ENCODE data around the gene PLPPR3. TPM values are rescaled to one million over a fixed set of nuclear protein-coding genes. Genes with fewer than 3 reads are reported as not detected.
A peak's percentile ranks its signal among the peaks of the same experiment; 100 is the strongest.

Gene PLPPR3
- total RNA-seq, 1 experiment from 2014 or later = not detected

DNA sequence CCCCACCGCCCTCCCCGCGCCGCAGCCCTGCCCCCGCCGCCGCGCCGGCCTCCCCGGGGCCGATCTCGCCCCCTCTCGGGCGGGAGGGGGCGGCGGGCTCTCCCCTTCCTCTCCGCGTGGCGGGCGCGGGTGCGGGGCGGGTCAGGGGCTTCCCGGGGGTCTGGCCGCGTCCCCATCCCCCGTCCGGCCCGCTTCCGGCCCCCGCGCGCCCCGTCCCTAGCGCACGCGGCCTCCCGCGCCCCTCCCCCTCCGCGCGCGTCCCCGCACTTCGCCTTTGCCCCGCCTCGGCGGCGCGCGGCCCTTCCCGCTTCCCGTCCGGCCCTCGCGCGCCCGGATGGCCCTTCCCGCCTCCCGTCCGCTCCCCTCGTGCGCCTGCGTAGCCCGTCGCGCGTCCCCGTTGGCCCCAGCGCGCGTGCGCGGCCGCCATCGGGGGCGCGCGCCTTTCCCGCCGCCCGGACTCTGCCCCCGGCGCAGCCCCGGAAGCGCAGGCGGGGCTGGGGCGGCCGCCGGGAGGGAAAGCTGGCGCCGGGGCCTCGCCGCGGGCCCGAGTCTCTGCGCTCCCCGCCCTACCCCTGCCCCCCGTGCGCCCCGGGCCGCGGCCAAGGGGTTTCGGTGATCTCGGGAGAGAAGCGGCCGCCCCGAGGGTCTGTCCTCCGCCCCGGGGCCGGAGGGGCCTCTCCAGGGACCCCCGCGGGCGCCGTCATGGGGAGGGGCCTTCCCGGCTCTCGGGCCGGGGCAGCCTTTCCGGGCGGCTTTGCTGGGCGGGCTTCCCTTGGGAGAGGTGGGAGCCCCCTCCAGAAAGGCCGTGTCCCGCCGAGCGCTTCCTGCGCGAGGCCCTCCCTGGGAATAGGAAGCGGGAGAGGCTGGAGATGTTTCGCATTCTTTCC lies 24.0 kb downstream of the PLPPR3 start:
- Mint-ChIP-seq H3K36me3 (ENCODE audit: insufficient read depth, unreplicated experiment) (peaks cover 58% of the 10 kb centered on the region), H3K4me3 (ENCODE audit: low read depth, unreplicated experiment) (peak overlapping the region; percentile 77), H3K4me1 (ENCODE audit: low read depth, unreplicated experiment) (peaks cover 10% of the 10 kb centered on the region), H3K27me3 (ENCODE audit: unreplicated experiment) (no peaks in the 10 kb centered on the region), H3K9me3 (ENCODE audit: low read depth, unreplicated experiment) (no peaks in the 10 kb centered on the region), H3K27ac (ENCODE audit: unreplicated experiment) (peak overlapping the region; percentile 73)
- intact Hi-C loops (cut with micrococcal nuclease; ENCODE audit: unreplicated experiment) = no loop called here
- TF ChIP-seq, protein P1, sequence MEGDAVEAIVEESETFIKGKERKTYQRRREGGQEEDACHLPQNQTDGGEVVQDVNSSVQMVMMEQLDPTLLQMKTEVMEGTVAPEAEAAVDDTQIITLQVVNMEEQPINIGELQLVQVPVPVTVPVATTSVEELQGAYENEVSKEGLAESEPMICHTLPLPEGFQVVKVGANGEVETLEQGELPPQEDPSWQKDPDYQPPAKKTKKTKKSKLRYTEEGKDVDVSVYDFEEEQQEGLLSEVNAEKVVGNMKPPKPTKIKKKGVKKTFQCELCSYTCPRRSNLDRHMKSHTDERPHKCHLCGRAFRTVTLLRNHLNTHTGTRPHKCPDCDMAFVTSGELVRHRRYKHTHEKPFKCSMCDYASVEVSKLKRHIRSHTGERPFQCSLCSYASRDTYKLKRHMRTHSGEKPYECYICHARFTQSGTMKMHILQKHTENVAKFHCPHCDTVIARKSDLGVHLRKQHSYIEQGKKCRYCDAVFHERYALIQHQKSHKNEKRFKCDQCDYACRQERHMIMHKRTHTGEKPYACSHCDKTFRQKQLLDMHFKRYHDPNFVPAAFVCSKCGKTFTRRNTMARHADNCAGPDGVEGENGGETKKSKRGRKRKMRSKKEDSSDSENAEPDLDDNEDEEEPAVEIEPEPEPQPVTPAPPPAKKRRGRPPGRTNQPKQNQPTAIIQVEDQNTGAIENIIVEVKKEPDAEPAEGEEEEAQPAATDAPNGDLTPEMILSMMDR (IDR thresholded peaks at IDR 0.05; ENCODE audit: unreplicated experiment) = no peak
- no TSS peak for BruUV-seq (replicated peaks)
- DNase-seq = peak; percentile 90
- CTCF ChIA-PET = no interaction called here

- H3K4me1 Mint-ChIP-seq (ENCODE audit: low read depth, unreplicated experiment) = peaks cover 10% of the 10 kb centered on the region
- no TSS peak for BruUV-seq (replicated peaks)
- CTCF ChIA-PET = interaction anchor here (0.6 kb wide), 1 partner anchor 981 kb away, joined by 3 read pairs; no protein-coding TSS in a partner anchor
- no peaks in the 10 kb centered on the region for H3K27me3 Mint-ChIP-seq (ENCODE audit: unreplicated experiment)
- peaks cover 53% of the 10 kb centered on the region for H3K36me3 Mint-ChIP-seq (ENCODE audit: insufficient read depth, unreplicated experiment)
- no peaks in the 10 kb centered on the region for H3K9me3 Mint-ChIP-seq (ENCODE audit: low read depth, unreplicated experiment)
- TF ChIP-seq, protein P1 (IDR thresholded peaks at IDR 0.05; ENCODE audit: unreplicated experiment) = no peak
- H3K4me3 Mint-ChIP-seq (ENCODE audit: low read depth, unreplicated experiment) = peak within 1 kb of the TSS; percentile 77
- H3K27ac Mint-ChIP-seq (ENCODE audit: unreplicated experiment) = peak within 1 kb of the TSS; percentile 94
- peak; percentile 96 for DNase-seq
- intact Hi-C loops (cut with micrococcal nuclease; ENCODE audit: unreplicated experiment) = no loop called here
Observed at GRCh38 chr19:796692-797527, 24.8 kb downstream of the PLPPR3 start, which contains the start of gene PTBP1. TSS of gene PTBP1 (plus strand) at chr19:797452. CDS start at chr19:797498, 46 bp downstream.

DNA sequence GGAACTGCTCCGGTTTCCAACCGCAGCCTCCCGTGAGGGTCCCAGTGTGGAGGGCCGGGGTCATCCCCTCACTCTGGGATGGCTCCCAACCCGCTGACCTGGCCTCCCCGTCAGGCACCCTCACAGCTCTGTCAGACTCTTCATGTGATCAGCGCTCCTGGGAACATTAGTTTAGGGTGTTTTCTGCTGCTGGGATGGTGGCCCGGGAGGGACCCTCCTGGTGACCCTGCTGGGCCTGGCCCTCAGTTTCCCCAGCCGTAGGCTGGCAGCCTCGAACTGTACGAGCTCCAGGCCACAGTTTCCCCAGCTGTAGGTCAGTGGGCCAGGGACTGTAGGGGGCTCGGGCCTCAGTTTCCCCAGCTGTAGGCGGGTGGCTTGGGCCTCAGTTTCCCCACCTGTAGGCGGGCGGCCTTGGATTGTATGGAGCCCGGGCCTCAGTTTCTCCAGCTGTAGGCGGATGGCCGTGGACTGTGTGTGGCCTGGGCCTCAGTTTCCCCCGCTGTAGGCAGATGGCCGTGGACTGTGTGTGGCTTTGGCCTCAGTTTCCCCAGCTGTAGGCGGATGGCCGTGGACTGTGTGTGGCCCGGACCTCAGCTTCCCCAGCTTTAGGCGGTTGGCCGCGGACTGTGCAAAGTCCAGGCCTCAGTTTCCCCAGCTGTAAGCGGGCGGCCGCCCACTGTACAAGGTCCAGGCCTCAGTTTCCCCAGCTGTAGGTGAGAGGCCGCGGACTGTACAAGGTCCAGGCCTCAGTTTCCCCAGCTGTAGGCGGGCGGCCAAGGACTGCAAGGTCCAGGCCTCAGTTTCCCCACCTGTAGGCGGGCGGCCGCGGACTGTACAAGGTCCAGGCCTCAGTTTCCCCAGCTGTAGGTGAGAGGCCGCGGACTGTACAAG lies 25.8 kb downstream of the PLPPR3 start:
- Mint-ChIP-seq H3K4me1 (ENCODE audit: low read depth, unreplicated experiment) (peaks cover 10% of the 10 kb centered on the region), H3K27me3 (ENCODE audit: unreplicated experiment) (no peaks in the 10 kb centered on the region), H3K27ac (ENCODE audit: unreplicated experiment) (no peak overlapping the region), H3K4me3 (ENCODE audit: low read depth, unreplicated experiment) (peak overlapping the region; percentile 77), H3K9me3 (ENCODE audit: low read depth, unreplicated experiment) (no peaks in the 10 kb centered on the region), H3K36me3 (ENCODE audit: insufficient read depth, unreplicated experiment) (peaks cover 43% of the 10 kb centered on the region)
- DNase-seq = no peak
- CTCF ChIA-PET = interaction anchor here (0.6 kb wide), 1 partner anchor 982 kb away, joined by 3 read pairs; no protein-coding TSS in a partner anchor
- BruUV-seq (replicated peaks) = no TSS peak
- intact Hi-C loops (cut with micrococcal nuclease; ENCODE audit: unreplicated experiment) = no loop called here
- TF ChIP-seq, protein P1 (IDR thresholded peaks at IDR 0.05; ENCODE audit: unreplicated experiment) = no peak
